GM23248 (cell line): ENCODE data around the gene MT1F. TPM values are rescaled to one million over a fixed set of nuclear protein-coding genes. Genes with fewer than 3 reads are reported as not detected.
A peak's percentile ranks its signal among the peaks of the same experiment; 100 is the strongest.

Experiments used
- DNase-seq: peaks from one replicate; pipeline ENCODE4 v3.0.0-alpha.2; 2015
- H2AFZ ChIP-seq: fragments of 200-600 bp; sonication (generic); 2 replicates; pipeline ENCODE4 v1.6.1; 2016; ENCODE audit warnings: antibody characterized with exemption
- H3F3A ChIP-seq: fragments of 200-600 bp; sonication (generic); 2 replicates; pipeline ENCODE4 v1.6.1; 2016; ENCODE audit warnings: mild to moderate bottlenecking, antibody characterized with exemption, mixed run types; ENCODE audit not compliant: insufficient read depth
- H3K27ac ChIP-seq: fragments of 200-600 bp; sonication (generic); 2 replicates; pipeline ENCODE4 v1.5.1; 2016; ENCODE audit warnings: mild to moderate bottlenecking
- H3K27me3 ChIP-seq: fragments of 200-600 bp; sonication (generic); replicated peaks from 2 replicates; pipeline ENCODE4 v1.6.1; 2016; ENCODE audit warnings: mild to moderate bottlenecking; ENCODE audit not compliant: insufficient read depth
- H3K36me3 ChIP-seq: fragments of 200-600 bp; sonication (generic); 2 replicates; pipeline ENCODE4 v1.6.1; 2016; ENCODE audit warnings: low read depth, mild to moderate bottlenecking
- H3K4me1 ChIP-seq: fragments of 200-600 bp; sonication (generic); 2 replicates; pipeline ENCODE4 v1.6.1; 2016; ENCODE audit warnings: mild to moderate bottlenecking; ENCODE audit not compliant: insufficient read depth
- H3K4me2 ChIP-seq: fragments of 200-600 bp; sonication (generic); one replicate; pipeline ENCODE4 v1.6.1; 2016; ENCODE audit warnings: mild to moderate bottlenecking; ENCODE audit not compliant: unreplicated experiment
- H3K4me3 ChIP-seq: fragments of 200-600 bp; sonication (generic); 2 replicates; pipeline ENCODE4 v1.5.1; 2016; ENCODE audit warnings: mild to moderate bottlenecking
- H3K79me2 ChIP-seq: fragments of 200-600 bp; sonication (generic); 2 replicates; pipeline ENCODE4 v1.6.1; 2016; ENCODE audit warnings: mild to moderate bottlenecking; ENCODE audit not compliant: insufficient read depth
- H3K9ac ChIP-seq: fragments of 200-600 bp; sonication (generic); 2 replicates; pipeline ENCODE4 v1.6.1; 2016; ENCODE audit warnings: mild to moderate bottlenecking
- H3K9me2 ChIP-seq: fragments of 200-600 bp; sonication (generic); 2 replicates; pipeline ENCODE4 v1.6.1; 2016; ENCODE audit warnings: mixed run types, mild to moderate bottlenecking, moderate library complexity; ENCODE audit not compliant: insufficient read depth
- H3K9me3 ChIP-seq: fragments of 200-600 bp; sonication (generic); one replicate; pipeline ENCODE4 v1.6.1; 2017; ENCODE audit warnings: low read depth
- H4K20me1 ChIP-seq: fragments of 200-600 bp; sonication (generic); 2 replicates; pipeline ENCODE4 v1.6.0; 2016; ENCODE audit not compliant: insufficient read depth
- EZH2 ChIP-seq: fragments of 200-600 bp; sonication (generic); IDR thresholded peaks from 2 replicates; pipeline ENCODE4 v1.6.1; 2018; ENCODE audit warnings: antibody characterized with exemption, mild to moderate bottlenecking; ENCODE audit not compliant: insufficient read depth, poor library complexity, severe bottlenecking
- EZH2phosphoT487 ChIP-seq: fragments of 200-600 bp; sonication (generic); IDR thresholded peaks from 2 replicates; pipeline ENCODE4 v1.6.1; 2018; ENCODE audit warnings: antibody characterized with exemption, moderate library complexity, mild to moderate bottlenecking, low read depth; ENCODE audit not compliant: insufficient read depth
- WGBS, 2 experiments: methylation state at CpG; one replicate each; pipeline ENCODE4 v1.1.6; 2015 to 2017; ENCODE audit warnings: low lambda C conversion rate in 2 of 2, low coverage in 1 of 2; ENCODE audit errors: missing lambda C conversion rate in 2 of 2; 5-methylcytosine and 5-hydroxymethylcytosine counted together
- in situ Hi-C: fragments of 300-500 bp; cut with MboI; formaldehyde crosslinking; loops from 2 replicates; pipeline ENCODE4 v1.15.0; 2020
- polyA plus RNA-seq: library from polyadenylated mRNA; unstranded; fragments of >200 nt; fragmentation: Nextera tagmentation; extraction: Ambion mirVana; gene quantifications from 2 replicates; pipeline ENCODE4 v1.2.1, GENCODE V29; 2016
- total RNA-seq: library from RNA; depleted of rRNA; stranded (reverse); fragments of >200 nt; shearing (Covaris generic); gene quantifications from 2 replicates; pipeline ENCODE4 v1.2.3, GENCODE V29; 2014

MT1F gene
- total and polyA plus RNA-seq, 2 experiments from 2014 or later = 1.1 to 4.5 TPM

DNA sequence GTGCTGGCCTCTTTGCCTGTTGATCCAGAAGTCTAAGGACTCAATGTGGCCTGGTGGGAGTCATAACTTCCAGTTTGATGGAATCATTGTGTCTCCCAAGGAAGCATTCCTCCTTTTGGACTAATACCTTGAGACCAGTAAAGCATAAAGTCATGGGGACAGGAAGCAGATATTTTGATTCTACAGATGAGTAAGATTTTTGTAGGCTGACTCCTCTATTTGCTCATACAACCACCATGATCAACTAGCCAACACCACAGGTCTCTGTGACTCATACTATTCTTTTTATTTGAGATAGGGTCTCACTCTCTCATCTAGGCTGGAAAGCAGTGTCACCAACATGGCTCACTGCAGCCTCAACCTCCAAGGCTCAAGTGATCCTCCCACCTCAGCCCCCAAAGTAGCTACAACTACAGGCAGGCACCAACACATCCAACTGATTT is 43.2 kb upstream of the MT1F start:
- in situ Hi-C loops = no loop called here
- DNase-seq = peak; percentile 74
- Histone ChIP-seq H3K27me3 (no peaks in the 10 kb centered on the region), H3K27ac (peak overlapping the region; percentile 74), H3K36me3 (no peaks in the 10 kb centered on the region), H3K4me2 (no peak overlapping the region), H3K9ac (no peak overlapping the region), H4K20me1 (no peaks in the 10 kb centered on the region), H3K4me3 (no peak overlapping the region), H3K4me1 (peaks cover 62% of the 10 kb centered on the region), H3F3A (peaks cover 54% of the 10 kb centered on the region), H3K79me2 (0 out of 2 replicates have a peak, but pooled peaks cover 3% of the 10 kb centered on the region), H3K9me2 (no peaks in the 10 kb centered on the region), H2AFZ (no peak overlapping the region), H3K9me3 (no peaks in the 10 kb centered on the region)
- TF ChIP-seq EZH2phosphoT487 = no peak
- no peak for TF ChIP-seq EZH2

DNA sequence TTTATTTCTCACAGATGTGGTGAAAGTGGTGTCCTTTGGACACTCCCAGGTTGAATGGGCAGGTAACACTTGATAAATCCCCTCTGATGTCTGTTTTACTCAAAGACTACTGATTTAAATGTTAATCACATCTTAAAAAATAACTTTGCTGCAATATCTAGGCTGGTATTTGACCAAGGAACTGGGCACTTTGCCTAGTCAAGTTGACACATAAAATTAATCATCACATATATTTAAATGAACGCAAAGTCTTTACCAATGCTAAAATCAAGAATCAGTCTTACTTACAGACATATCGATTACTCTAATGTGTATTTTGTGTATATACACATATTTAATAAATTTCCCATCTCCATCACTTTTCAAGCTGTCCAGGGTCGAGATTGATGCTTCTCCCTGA is 42.4 kb upstream of the MT1F start:
- Histone ChIP-seq H3K27ac (peak overlapping the region; percentile 74), H3K4me3 (no peak overlapping the region), H3F3A (peaks cover 47% of the 10 kb centered on the region), H3K79me2 (0 out of 2 replicates have a peak, but pooled peaks cover 3% of the 10 kb centered on the region), H3K9me2 (no peaks in the 10 kb centered on the region), H3K4me1 (peaks cover 58% of the 10 kb centered on the region), H3K9me3 (no peaks in the 10 kb centered on the region), H4K20me1 (no peaks in the 10 kb centered on the region), H3K9ac (no peak overlapping the region), H3K36me3 (no peaks in the 10 kb centered on the region), H3K4me2 (no peak overlapping the region), H3K27me3 (no peaks in the 10 kb centered on the region), H2AFZ (no peak overlapping the region)
- in situ Hi-C loops = no loop called here
- WGBS, 2 experiments = 65 to 69% methylated on average over 3 of the region's 3 CpGs
- no peak for TF ChIP-seq EZH2phosphoT487
- TF ChIP-seq EZH2 = no peak
- DNase-seq = peak; percentile 72

GRCh38 chr16:56616608-56617211 is 41.0 kb upstream of the MT1F start:
- peaks cover 45% of the 10 kb centered on the region for H3K4me1 ChIP-seq
- peak overlapping the region; percentile 68 for H3K4me3 ChIP-seq
- TF ChIP-seq EZH2 = no peak
- TF ChIP-seq EZH2phosphoT487 = no peak
- WGBS, 2 experiments = 56 to 62% methylated on average over 22 to 23 of the region's 23 CpGs
- in situ Hi-C loops = no loop called here
- DNase-seq = no peak
- no peaks in the 10 kb centered on the region for H3K79me2 ChIP-seq
- H3K9ac ChIP-seq = peak overlapping the region; percentile 65
- H4K20me1 ChIP-seq = no peaks in the 10 kb centered on the region
- H3K9me2 ChIP-seq = no peaks in the 10 kb centered on the region
- no peaks in the 10 kb centered on the region for H3K36me3 ChIP-seq
- peaks cover 34% of the 10 kb centered on the region for H3F3A ChIP-seq
- no peaks in the 10 kb centered on the region for H3K27me3 ChIP-seq
- peak overlapping the region; percentile 97 for H2AFZ ChIP-seq
- H3K9me3 ChIP-seq = no peaks in the 10 kb centered on the region
- H3K4me2 ChIP-seq = peak overlapping the region; percentile 93
- no peak overlapping the region; the same call in 1 of the 2 replicates for H3K27ac ChIP-seq

DNA sequence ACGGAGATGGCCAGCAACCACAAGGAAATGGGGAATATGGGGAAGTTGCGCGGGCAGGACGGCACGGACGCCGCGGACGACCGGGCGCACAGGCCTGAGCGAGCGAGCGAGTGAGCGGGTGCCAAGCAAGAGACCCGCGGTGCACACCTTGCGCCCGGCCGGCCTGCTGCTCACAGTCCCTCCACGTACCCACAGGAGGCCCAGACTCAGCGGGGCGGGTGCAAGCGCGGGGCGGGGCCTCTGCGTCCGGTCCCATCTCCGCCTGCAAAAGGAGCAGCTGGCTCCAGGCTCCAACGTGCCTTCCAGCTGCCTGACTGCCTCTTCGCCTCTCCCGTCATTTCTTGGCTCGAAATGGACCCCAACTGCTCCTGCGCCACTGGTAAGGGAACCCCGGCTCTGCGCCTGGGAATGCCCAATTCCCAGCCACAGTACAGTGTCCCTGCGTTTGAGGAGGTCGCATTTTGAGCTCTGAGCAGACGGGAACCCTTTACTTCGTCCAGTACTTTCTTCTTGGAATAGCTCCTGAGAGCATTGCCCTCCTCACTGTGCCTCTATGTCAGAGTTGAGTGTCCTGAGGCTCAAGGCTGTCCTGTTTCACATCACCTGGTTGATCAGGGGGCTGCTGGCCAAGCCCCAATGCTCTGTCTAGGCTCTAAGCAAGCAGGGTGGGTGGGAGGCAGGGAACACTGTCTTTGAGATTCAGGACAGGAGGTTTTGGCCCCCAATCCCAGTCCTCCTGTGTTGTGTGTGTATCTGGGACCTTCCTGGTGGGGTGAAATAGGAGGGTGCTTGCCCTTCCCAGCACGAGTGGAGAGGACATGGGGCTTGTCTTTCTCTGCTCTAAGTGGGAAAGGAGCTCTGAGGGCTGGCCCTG is 40.3 kb upstream of the MT1F start:
- Histone ChIP-seq H3K27ac (peak overlapping the region; percentile 33; the same call in 1 of the 2 replicates), H3K4me1 (peaks cover 37% of the 10 kb centered on the region), H3K4me2 (peak overlapping the region; percentile 93), H3K36me3 (no peaks in the 10 kb centered on the region), H3K79me2 (no peaks in the 10 kb centered on the region), H4K20me1 (no peaks in the 10 kb centered on the region), H3K4me3 (peak overlapping the region; percentile 68), H3F3A (peaks cover 29% of the 10 kb centered on the region), H3K9me3 (no peaks in the 10 kb centered on the region), H3K9ac (peak overlapping the region; percentile 65), H2AFZ (peak overlapping the region; percentile 97), H3K9me2 (no peaks in the 10 kb centered on the region), H3K27me3 (no peaks in the 10 kb centered on the region)
- WGBS, 2 experiments = 3 to 4% methylated on average over 36 to 40 of the region's 41 CpGs
- no peak for TF ChIP-seq EZH2
- peak; percentile 88 for DNase-seq
- in situ Hi-C loops = no loop called here
